OCI-LY7 (cell line): Measurements from ENCODE around the gene KCNG3.

Experiments used
- CTCF ChIP-seq: fragments of 200-600 bp; sonication (generic); conservative IDR thresholded peaks from 2 replicates; pipeline ENCODE4 v1.5.1; 2014; ENCODE audit warnings: mild to moderate bottlenecking, antibody characterized with exemption, low read length, moderate library complexity, mixed read lengths
- EZH2phosphoT487 ChIP-seq: fragments of 200-600 bp; sonication (generic); IDR thresholded peaks from 2 replicates; pipeline ENCODE4 v1.6.1; 2018; ENCODE audit warnings: low read depth, borderline replicate concordance, mild to moderate bottlenecking, mixed run types, antibody characterized with exemption, low read length, moderate library complexity, mixed read lengths

GRCh38 chr2:42448163-42448562 lies 45.6 kb downstream of the KCNG3 start:
- TF ChIP-seq CTCF (no peak), EZH2phosphoT487 (no peak)
